Duodenal mucosa (tissue), 2 donors: ENCODE data around the gene SKAP1.

Source experiments
- H3K27ac ChIP-seq: one replicate; pipeline ENCODE4 v1.7.0; 2013; ENCODE audit warnings: low read depth, low read length
- H3K27me3 ChIP-seq, 2 donors: one replicate each; pipeline ENCODE4 v1.7.0; 2013; ENCODE audit warnings: low read length in 2 of 2, control low read depth in 1 of 2; ENCODE audit not compliant: insufficient read depth in 2 of 2, control insufficient read depth in 1 of 2
- H3K36me3 ChIP-seq, 2 donors: one replicate each; pipeline ENCODE4 v1.7.0; 2013; ENCODE audit warnings: low read length in 2 of 2, control low read depth in 1 of 2; ENCODE audit not compliant: insufficient read depth in 2 of 2, control insufficient read depth in 1 of 2
- H3K4me1 ChIP-seq, 2 donors: one replicate each; pipeline ENCODE4 v1.7.0; 2013; ENCODE audit warnings: low read length in 2 of 2, control low read depth in 1 of 2; ENCODE audit not compliant: insufficient read depth in 2 of 2, control insufficient read depth in 1 of 2
- H3K4me3 ChIP-seq, 2 donors: one replicate each; pipeline ENCODE4 v1.7.0; 2013; ENCODE audit warnings: low read length in 2 of 2, low read depth in 1 of 2
- H3K9ac ChIP-seq, 2 donors: one replicate each; pipeline ENCODE4 v1.7.0; 2013; ENCODE audit warnings: low read length in 2 of 2, low read depth in 1 of 2
- H3K9me3 ChIP-seq, 2 donors: one replicate each; pipeline ENCODE4 v1.7.0; 2013; ENCODE audit warnings: low read length in 2 of 2, control low read depth in 1 of 2; ENCODE audit not compliant: control insufficient read depth in 1 of 2

SKAP1 gene

GRCh38 chr17:48389903-48390302 lies 40.1 kb downstream of the SKAP1 start:
- Histone ChIP-seq H3K9me3 (no peaks in the 10 kb centered on the region), H3K27ac (no peak overlapping the region), H3K4me3 (no peak overlapping the region), H3K9ac (no peak overlapping the region), H3K36me3 (no peaks in the 10 kb centered on the region), H3K27me3 (peaks cover 2 to 9% of the 10 kb centered on the region in 2 donors), H3K4me1 (no peaks in the 10 kb centered on the region)

GRCh38 chr17:48388955-48389743 lies 40.9 kb downstream of the SKAP1 start:
- Histone ChIP-seq H3K4me1 (no peaks in the 10 kb centered on the region), H3K27ac (no peak overlapping the region), H3K9me3 (no peaks in the 10 kb centered on the region), H3K36me3 (no peaks in the 10 kb centered on the region), H3K4me3 (no peak overlapping the region), H3K9ac (no peak overlapping the region), H3K27me3 (peaks cover 2 to 17% of the 10 kb centered on the region in 2 donors)

- H3K36me3 ChIP-seq, result no peaks in the 10 kb centered on the region
- H3K9ac ChIP-seq, result no peak overlapping the region
- H3K9me3 ChIP-seq, result no peaks in the 10 kb centered on the region
- H3K4me3 ChIP-seq, result no peak overlapping the region
- H3K27ac ChIP-seq, result no peak overlapping the region
- peaks cover 2 to 18% of the 10 kb centered on the region in 2 donors for H3K27me3 ChIP-seq
- no peaks in the 10 kb centered on the region for H3K4me1 ChIP-seq
These were observed 43.2 kb downstream of the SKAP1 start for GRCh38 chr17:48386826-48387225.

- Histone ChIP-seq H3K27ac (no peak overlapping the region), H3K9ac (no peak overlapping the region), H3K27me3 (peaks cover 2 to 23% of the 10 kb centered on the region in 2 donors), H3K4me3 (no peak overlapping the region), H3K4me1 (no peaks in the 10 kb centered on the region), H3K36me3 (no peaks in the 10 kb centered on the region), H3K9me3 (no peaks in the 10 kb centered on the region)
These were observed 44.7 kb downstream of the SKAP1 start for GRCh38 chr17:48385319-48385718.

- H3K36me3 ChIP-seq, result no peaks in the 10 kb centered on the region
- H3K27ac ChIP-seq, result no peak overlapping the region
- H3K4me3 ChIP-seq, result no peak overlapping the region
- H3K9ac ChIP-seq, result no peak overlapping the region
- H3K4me1 ChIP-seq, result no peaks in the 10 kb centered on the region
- H3K9me3 ChIP-seq, result no peaks in the 10 kb centered on the region
- H3K27me3 ChIP-seq, result peaks cover 2 to 23% of the 10 kb centered on the region in 2 donors
These were observed 45.9 kb downstream of the SKAP1 start for GRCh38 chr17:48384164-48384563.

GRCh38 chr17:48382989-48383388 lies 47.0 kb downstream of the SKAP1 start:
- H3K9me3 ChIP-seq, result no peaks in the 10 kb centered on the region
- H3K9ac ChIP-seq, result no peak overlapping the region
- H3K27me3 ChIP-seq, result peaks cover 2 to 24% of the 10 kb centered on the region in 2 donors
- no peaks in the 10 kb centered on the region for H3K36me3 ChIP-seq
- H3K4me3 ChIP-seq, result no peak overlapping the region
- no peaks in the 10 kb centered on the region for H3K4me1 ChIP-seq
- H3K27ac ChIP-seq, result no peak overlapping the region

GRCh38 chr17:48378708-48379392 lies 51.2 kb downstream of the SKAP1 start:
- H3K27ac ChIP-seq, result no peak overlapping the region
- peaks cover 0 to 27% of the 10 kb centered on the region in 2 donors for H3K27me3 ChIP-seq
- H3K9ac ChIP-seq, result no peak overlapping the region
- H3K4me1 ChIP-seq, result no peaks in the 10 kb centered on the region
- H3K36me3 ChIP-seq, result no peaks in the 10 kb centered on the region
- H3K4me3 ChIP-seq, result no peak overlapping the region
- H3K9me3 ChIP-seq, result no peaks in the 10 kb centered on the region

GRCh38 chr17:48378238-48378637 lies 51.8 kb downstream of the SKAP1 start:
- Histone ChIP-seq H3K36me3 (no peaks in the 10 kb centered on the region), H3K27ac (no peak overlapping the region), H3K9me3 (no peaks in the 10 kb centered on the region), H3K4me3 (no peak overlapping the region), H3K9ac (no peak overlapping the region), H3K4me1 (no peaks in the 10 kb centered on the region), H3K27me3 (peaks cover 0 to 27% of the 10 kb centered on the region in 2 donors)

- H3K4me3 ChIP-seq, result no peak overlapping the region
- H3K9me3 ChIP-seq, result no peaks in the 10 kb centered on the region
- H3K27me3 ChIP-seq, result peaks cover 0 to 27% of the 10 kb centered on the region in 2 donors
- H3K9ac ChIP-seq, result no peak overlapping the region
- H3K4me1 ChIP-seq, result no peaks in the 10 kb centered on the region
- no peaks in the 10 kb centered on the region for H3K36me3 ChIP-seq
- H3K27ac ChIP-seq, result no peak overlapping the region
These were observed 53.2 kb downstream of the SKAP1 start for GRCh38 chr17:48376682-48377325.

- Histone ChIP-seq H3K36me3 (no peaks in the 10 kb centered on the region), H3K27ac (no peak overlapping the region), H3K9ac (no peak overlapping the region), H3K4me1 (no peaks in the 10 kb centered on the region), H3K9me3 (no peaks in the 10 kb centered on the region), H3K4me3 (no peak overlapping the region), H3K27me3 (peaks cover 0 to 22% of the 10 kb centered on the region in 2 donors)
These were observed 54.7 kb downstream of the SKAP1 start for GRCh38 chr17:48375356-48375755.
